ENCODE measurements around the gene TARS2.
A peak's percentile ranks its signal among the peaks of the same experiment; 100 is the strongest.

Gene TARS2

DNA sequence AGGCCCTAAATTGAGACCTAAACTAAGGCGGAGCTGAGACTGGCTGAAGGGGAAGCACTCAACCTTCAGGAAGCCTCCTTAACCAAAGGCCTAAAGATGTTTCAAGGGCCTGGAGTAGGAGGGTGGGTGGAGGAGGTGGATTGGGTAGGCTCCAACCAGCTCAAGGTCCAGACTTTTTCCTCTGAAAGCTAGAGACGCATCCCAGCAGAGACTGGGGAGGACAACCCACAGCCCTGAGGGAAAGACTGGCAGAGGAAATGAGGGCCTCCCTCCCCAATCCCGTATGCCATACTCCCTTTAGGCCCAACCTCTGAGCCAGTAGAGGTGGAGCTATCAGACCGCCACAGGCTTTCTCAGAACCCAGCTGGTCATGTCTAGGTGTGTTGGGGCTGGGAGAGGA lies 21.8 kb downstream of the TARS2 start:
- no peak for DNase-seq

- no peak for DNase-seq
Observed at GRCh38 chr1:150511551-150511950, 24.3 kb downstream of the TARS2 start.

DNA sequence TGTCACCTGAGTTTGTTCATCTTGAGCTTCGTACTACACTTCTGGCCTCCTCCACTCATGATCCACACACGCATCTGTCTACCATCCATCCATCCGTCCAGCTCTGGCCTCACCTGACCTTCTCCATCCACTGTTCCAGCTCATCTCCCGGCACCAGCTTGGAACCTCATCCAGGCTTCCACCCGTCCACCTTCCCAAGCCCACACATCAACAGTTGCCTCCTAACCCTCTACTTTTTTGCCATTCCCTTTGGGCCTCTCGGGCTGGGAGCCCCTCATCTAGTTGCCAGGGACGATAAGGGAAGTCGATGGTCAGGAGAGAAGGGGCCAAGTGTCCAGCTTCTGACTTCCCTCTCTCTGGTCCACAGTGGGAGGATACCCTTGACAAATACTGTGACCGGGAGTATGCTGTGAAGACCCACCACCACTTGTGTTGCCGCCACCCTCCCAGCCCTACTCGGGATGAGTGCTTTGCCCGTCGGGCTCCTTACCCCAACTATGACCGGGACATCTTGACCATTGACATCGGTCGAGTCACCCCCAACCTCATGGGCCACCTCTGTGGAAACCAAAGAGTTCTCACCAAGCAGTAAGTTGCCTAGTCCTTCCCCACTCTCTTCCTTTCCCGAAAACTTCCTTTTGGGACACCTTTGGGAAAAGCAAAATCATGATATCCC lies 24.9 kb downstream of the TARS2 start:
- DNase-seq, result no peak

GRCh38 chr1:150512846-150513245 lies 25.6 kb downstream of the TARS2 start:
- no peak for DNase-seq

GRCh38 chr1:150513351-150513791 lies 26.2 kb downstream of the TARS2 start:
- DNase-seq, result no peak

DNA sequence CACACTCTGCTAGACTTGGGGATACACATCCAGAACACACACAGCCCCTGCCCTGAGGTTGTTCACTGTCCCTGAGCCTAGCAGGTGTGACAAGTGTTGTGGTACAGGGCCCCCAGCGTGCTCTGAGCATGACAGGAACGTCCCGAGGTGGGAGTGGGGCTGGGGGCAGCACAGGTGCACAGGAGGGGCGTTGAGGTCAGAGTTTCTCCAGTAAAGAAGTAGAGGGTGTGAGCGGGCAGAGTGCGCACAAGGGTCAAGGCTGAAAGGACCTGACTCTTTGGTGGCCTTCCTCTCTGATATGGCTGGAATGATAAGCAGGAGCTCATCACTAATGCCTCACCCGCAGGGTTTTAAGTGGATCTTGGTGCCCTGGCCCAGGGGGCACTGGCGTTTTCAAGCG lies 27.0 kb downstream of the TARS2 start:
- DNase-seq, result no peak

- no peak for DNase-seq
Observed at GRCh38 chr1:150514913-150515327, 27.7 kb downstream of the TARS2 start.

- peak; percentile 80 to 87 for DNase-seq
Observed at GRCh38 chr1:150515328-150516049, 28.3 kb downstream of the TARS2 start, which contains the start of gene FALEC. Gene FALEC, plus strand, starts transcription at chr1:150515752.

GRCh38 chr1:150516050-150516591 lies 28.9 kb downstream of the TARS2 start:
- DNase-seq, result no peak

- no peak for DNase-seq
Observed at GRCh38 chr1:150516616-150517015, 29.4 kb downstream of the TARS2 start.

DNA sequence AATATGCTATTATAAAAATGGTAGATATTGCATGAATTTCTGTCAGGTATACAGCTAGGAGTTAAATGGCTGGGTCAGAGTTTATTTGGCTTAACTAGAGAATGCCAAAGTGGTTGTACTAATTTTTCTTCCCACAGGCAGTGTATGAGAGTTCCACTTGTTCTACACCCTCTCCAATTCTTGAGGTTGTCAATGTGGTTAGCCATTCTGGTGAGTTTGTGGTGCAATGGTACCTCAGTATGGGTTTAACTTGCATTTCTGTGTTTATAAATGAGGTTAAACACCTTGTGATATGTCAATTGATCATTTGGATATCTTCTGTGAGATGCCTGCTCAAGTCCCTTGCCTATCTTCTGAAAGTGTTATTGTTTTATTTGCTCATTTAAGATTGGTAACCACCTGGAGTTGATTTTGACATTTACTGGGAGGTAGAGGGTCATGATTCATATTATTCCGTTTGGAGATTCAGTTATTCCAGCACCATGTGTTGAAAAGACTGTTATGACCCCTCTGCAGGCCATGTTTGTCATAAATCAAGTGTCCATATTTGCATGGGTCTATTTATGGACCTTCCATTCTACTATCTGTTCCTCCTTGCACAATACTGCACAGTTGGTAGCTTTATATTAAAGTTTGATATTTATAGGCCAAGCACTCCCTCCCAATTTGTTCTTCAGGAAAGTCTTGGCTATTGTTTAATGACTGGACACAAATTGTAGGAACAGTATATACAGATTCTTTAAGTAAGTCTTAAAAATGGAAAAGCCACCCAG lies 34.2 kb downstream of the TARS2 start:
- no peak for DNase-seq

GRCh38 chr1:150525348-150525747 lies 38.1 kb downstream of the TARS2 start:
- DNase-seq, result no peak

GRCh38 chr1:150528196-150528595 lies 41.0 kb downstream of the TARS2 start:
- no peak for DNase-seq

GRCh38 chr1:150529017-150529416 lies 41.8 kb downstream of the TARS2 start:
- no peak for DNase-seq

DNA sequence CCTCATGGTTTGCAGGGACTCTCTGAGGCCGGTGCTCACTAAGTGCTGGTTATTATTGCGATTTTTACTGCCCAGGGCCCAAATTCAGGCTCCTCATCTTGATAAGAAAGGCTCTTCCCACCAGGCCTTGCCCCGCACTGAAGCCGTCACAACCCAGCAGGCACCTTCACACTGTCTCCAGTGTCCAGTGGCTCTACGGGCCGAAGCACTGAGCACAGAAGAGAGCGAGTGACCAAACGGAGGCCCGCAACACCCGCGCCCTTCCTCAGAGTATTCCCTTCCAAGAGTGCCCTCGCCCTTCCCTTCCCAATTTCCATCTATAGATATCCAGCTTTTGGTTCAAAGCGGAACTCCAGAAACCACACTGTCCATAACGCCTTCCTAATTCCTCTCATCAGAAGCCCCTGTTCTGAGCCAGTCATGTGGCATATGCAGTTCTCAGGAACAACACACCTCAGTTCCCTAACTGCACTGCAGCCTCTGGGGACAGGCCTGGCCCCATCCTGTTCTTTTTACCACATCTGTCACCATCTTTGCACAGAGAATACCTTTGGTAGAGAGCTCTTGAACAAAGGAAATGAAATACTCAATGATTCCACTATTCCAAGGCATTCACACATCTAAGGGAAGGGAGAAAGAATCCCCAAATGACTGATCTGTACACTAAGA lies 43.4 kb downstream of the TARS2 start:
- no peak for DNase-seq

DNA sequence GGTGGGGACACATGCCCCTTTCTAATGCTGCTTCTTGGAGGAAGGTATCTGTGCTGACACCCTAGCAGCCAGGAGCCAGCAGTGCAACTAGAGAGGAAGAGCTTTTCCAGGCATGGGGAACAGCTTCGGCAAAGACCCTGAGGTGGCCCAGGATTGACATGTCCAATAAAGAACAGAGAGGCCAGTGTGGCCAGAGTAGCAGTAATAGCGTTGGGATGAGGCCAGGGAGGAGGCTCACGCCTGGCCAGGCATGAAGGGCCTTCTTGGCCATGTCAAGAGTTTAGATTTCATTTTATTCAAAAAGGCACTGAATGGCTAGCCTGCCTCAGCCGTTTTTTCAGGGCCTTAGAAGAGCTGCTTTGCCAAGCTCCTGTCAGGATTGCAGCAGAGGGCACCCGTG lies 45.6 kb downstream of the TARS2 start:
- DNase-seq, result no peak

- DNase-seq, result no peak
Observed at GRCh38 chr1:150534002-150534401, 46.8 kb downstream of the TARS2 start.

- no peak for DNase-seq
Observed at GRCh38 chr1:150535511-150536287, 48.5 kb downstream of the TARS2 start.

GRCh38 chr1:150536836-150537731 lies 49.9 kb downstream of the TARS2 start:
- no peak for DNase-seq

DNA sequence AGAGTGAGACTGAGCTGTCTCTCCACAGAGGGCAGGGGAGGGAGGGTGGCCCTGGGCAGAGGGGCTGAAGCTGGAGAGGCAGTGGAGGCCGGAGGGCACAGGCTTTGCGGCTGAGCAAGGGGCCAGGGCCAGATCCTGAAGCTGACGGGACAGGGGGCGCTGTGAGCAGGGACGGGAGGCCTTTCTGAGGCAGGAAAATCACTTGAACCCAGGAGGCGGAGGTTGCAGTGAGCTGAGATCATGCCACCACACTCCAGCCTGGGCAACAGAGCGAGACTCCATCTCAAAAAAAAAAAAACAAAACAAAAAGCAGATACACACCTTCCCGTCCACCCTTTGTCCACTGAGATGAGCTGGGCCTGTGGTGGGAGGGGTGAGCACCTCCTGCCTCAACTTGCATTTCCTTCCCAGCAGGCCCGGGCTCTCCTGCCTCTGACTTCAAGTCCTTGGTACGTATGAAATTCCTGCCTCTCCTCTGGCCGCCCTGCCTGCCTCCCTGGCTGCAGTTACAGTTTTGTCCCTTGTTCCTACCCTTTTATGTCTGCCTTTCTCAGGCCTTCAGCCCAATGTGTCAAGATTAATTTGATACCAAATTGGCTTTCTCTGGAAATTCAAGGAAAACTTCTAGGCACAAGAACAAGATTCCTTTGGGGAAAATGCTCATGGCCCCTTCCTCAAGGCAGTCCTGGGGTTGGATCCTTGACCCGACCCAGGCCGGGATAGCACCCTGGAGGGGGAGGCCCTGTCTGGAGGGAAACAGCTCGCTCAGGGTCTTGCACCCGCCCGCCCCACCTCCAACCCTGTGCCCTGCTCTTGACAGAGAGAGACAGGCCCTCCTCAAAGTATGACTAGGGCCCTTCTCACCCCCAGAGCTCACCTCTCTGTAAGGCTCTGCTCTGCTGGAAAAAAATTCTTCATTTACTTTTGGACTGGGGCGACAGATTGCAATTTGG lies 50.8 kb downstream of the TARS2 start:
- DNase-seq, result no peak

Measured in cerebellar nuclear complex (tissue), 1 donor.